Osteoblast (primary cell): ENCODE measurements around the gene SRSF12. TPM values are rescaled to one million over a fixed set of nuclear protein-coding genes. Genes with fewer than 3 reads are reported as not detected.
"Not testable (repeated sequence)": the region's sequence is repeated elsewhere in the genome, so short reads cannot be mapped to it uniquely, and the experiment has no call there.

Experiments
- DNase-seq: peaks from one replicate; pipeline ENCODE4 v3.0.0; 2011; ENCODE audit warnings: low spot score, mixed read lengths; ENCODE audit not compliant: insufficient read length; ENCODE audit errors: missing footprints
- H2AFZ ChIP-seq: 2 replicates; pipeline ENCODE4 v1.6.0; 2011; ENCODE audit warnings: mild to moderate bottlenecking, low read length
- H3K27ac ChIP-seq: 2 replicates; pipeline ENCODE4 v1.5.1; 2011; ENCODE audit warnings: mild to moderate bottlenecking, low read depth, low read length, moderate library complexity
- H3K27me3 ChIP-seq: 2 replicates; pipeline ENCODE4 v1.6.0; 2012; ENCODE audit warnings: mild to moderate bottlenecking, control low read depth, inconsistent platforms, low read length, moderate library complexity; ENCODE audit not compliant: insufficient read depth
- H3K36me3 ChIP-seq: 2 replicates; pipeline ENCODE4 v1.5.1; 2011; ENCODE audit warnings: mild to moderate bottlenecking, low read length, control low read depth, moderate library complexity; ENCODE audit not compliant: insufficient read depth
- H3K4me1 ChIP-seq: 2 replicates; pipeline ENCODE4 v1.5.1; 2011; ENCODE audit warnings: mild to moderate bottlenecking, low read length, control low read depth, moderate library complexity; ENCODE audit not compliant: insufficient read depth
- H3K4me2 ChIP-seq: 2 replicates; pipeline ENCODE4 v1.6.0; 2011; ENCODE audit warnings: mild to moderate bottlenecking, low read length; ENCODE audit not compliant: insufficient read depth
- H3K4me3 ChIP-seq: fragments of 200-600 bp; sonication (generic); 3 replicates; pipeline ENCODE4 v1.5.1; 2012; ENCODE audit warnings: mild to moderate bottlenecking, low read length, inconsistent platforms; ENCODE audit not compliant: insufficient read depth
- H3K79me2 ChIP-seq: 2 replicates; pipeline ENCODE4 v1.6.0; 2012; ENCODE audit warnings: mild to moderate bottlenecking, low read length, control low read depth, inconsistent platforms; ENCODE audit not compliant: insufficient read depth
- H3K9me3 ChIP-seq: 2 replicates; pipeline ENCODE4 v1.5.1; 2011; ENCODE audit warnings: low read depth, low read length, control low read depth
- H4K20me1 ChIP-seq: 2 replicates; pipeline ENCODE4 v1.6.0; 2012; ENCODE audit warnings: mild to moderate bottlenecking, low read length, control low read depth; ENCODE audit not compliant: insufficient read depth
- CTCF ChIP-seq: IDR thresholded peaks from 2 replicates; pipeline ENCODE4 v1.5.1; 2011; ENCODE audit warnings: mild to moderate bottlenecking, low read depth, low read length, moderate library complexity; ENCODE audit errors: extremely low read depth
- total RNA-seq: library from RNA; depleted of rRNA; stranded (reverse); fragments of >200 nt; gene quantifications from 2 replicates; pipeline ENCODE4 v1.2.3, GENCODE V29; 2012

SRSF12 gene
- total RNA-seq, 1 donor = under 0.01 TPM

GRCh38 chr6:89067796-89068195 is 50.1 kb downstream of the SRSF12 start:
- Histone ChIP-seq H3K27ac (no peak overlapping the region), H2AFZ (no peak overlapping the region), H4K20me1 (no peaks in the 10 kb centered on the region), H3K36me3 (no peaks in the 10 kb centered on the region), H3K9me3 (no peaks in the 10 kb centered on the region), H3K79me2 (no peaks in the 10 kb centered on the region), H3K4me3 (no peak overlapping the region), H3K27me3 (no peaks in the 10 kb centered on the region), H3K4me1 (no peaks in the 10 kb centered on the region), H3K4me2 (no peak overlapping the region)
- no peak for DNase-seq
- no peak for TF ChIP-seq CTCF

GRCh38 chr6:89066940-89067646 is 50.8 kb downstream of the SRSF12 start:
- Histone ChIP-seq H4K20me1 (no peaks in the 10 kb centered on the region), H3K9me3 (no peaks in the 10 kb centered on the region), H3K4me3 (no peak overlapping the region), H2AFZ (no peak overlapping the region), H3K36me3 (no peaks in the 10 kb centered on the region), H3K4me2 (no peak overlapping the region), H3K79me2 (no peaks in the 10 kb centered on the region), H3K27me3 (no peaks in the 10 kb centered on the region), H3K27ac (no peak overlapping the region), H3K4me1 (no peaks in the 10 kb centered on the region)
- TF ChIP-seq CTCF = no peak
- no peak for DNase-seq

GRCh38 chr6:89066121-89066520 is 51.8 kb downstream of the SRSF12 start:
- H3K79me2 ChIP-seq, DNase-seq, H3K4me2 ChIP-seq, H3K9me3 ChIP-seq, H3K27me3 ChIP-seq, H3K27ac ChIP-seq, H3K4me3 ChIP-seq, H4K20me1 ChIP-seq, H3K4me1 ChIP-seq, H2AFZ ChIP-seq, H3K36me3 ChIP-seq: not testable (repeated sequence)

- not testable (repeated sequence) for H3K79me2 ChIP-seq, H3K36me3 ChIP-seq, H3K4me3 ChIP-seq, H3K4me2 ChIP-seq, H4K20me1 ChIP-seq, H3K27ac ChIP-seq, H2AFZ ChIP-seq, H3K27me3 ChIP-seq, DNase-seq, H3K4me1 ChIP-seq, H3K9me3 ChIP-seq
Measured at GRCh38 chr6:89064931-89065330, 52.9 kb downstream of the SRSF12 start.

GRCh38 chr6:89063881-89064280 is 54.0 kb downstream of the SRSF12 start:
- DNase-seq = no peak
- H3K4me3 ChIP-seq = no peak overlapping the region
- no peaks in the 10 kb centered on the region for H3K36me3 ChIP-seq
- H2AFZ ChIP-seq = no peak overlapping the region
- H3K27ac ChIP-seq = no peak overlapping the region
- H3K4me2 ChIP-seq = no peak overlapping the region
- no peaks in the 10 kb centered on the region for H3K9me3 ChIP-seq
- no peaks in the 10 kb centered on the region for H4K20me1 ChIP-seq
- no peak for TF ChIP-seq CTCF
- H3K27me3 ChIP-seq = no peaks in the 10 kb centered on the region
- no peaks in the 10 kb centered on the region for H3K79me2 ChIP-seq
- no peaks in the 10 kb centered on the region for H3K4me1 ChIP-seq
